PC-9 (cell line): ENCODE data around the gene ARHGAP44. TPM values are rescaled to one million over a fixed set of nuclear protein-coding genes. Genes with fewer than 3 reads are reported as not detected.

Source experiments
- BruUV-seq: library from RNA; stranded (reverse); fragments of 400-500 nt; replicated peaks from 2 replicates; lab custom pipeline; 2021; lab: Mats Ljungman, UMichigan
- CTCF ChIA-PET: fragments of 300-600 bp; sonication (Branson Sonifier 250); formaldehyde crosslinking; loops from one replicate; lab custom pipeline; 2022; ENCODE audit warnings: antibody characterized with exemption; lab: Charles Lee
- POLR2A ChIA-PET: fragments of 300-600 bp; sonication (Branson Sonifier 250); formaldehyde crosslinking; loops from one replicate; lab custom pipeline; 2022; ENCODE audit warnings: antibody characterized with exemption; ENCODE audit not compliant: unreplicated experiment; lab: Charles Lee
- DNase-seq, 2 experiments: peaks; one replicate each; pipeline versions ENCODE4 v3.0.0 to v3.0.0-alpha.2; 2015 to 2022; ENCODE audit warnings: mixed read lengths in 1 of 2
- H2AFZ ChIP-seq: fragments of 200-600 bp; sonication (generic); 2 replicates; pipeline ENCODE4 v1.8.1; 2017; ENCODE audit warnings: antibody characterized with exemption
- H3F3A ChIP-seq: fragments of 200-600 bp; sonication (generic); 2 replicates; pipeline ENCODE4 v1.8.1; 2017; ENCODE audit warnings: antibody characterized with exemption, mild to moderate bottlenecking, low read depth; ENCODE audit not compliant: insufficient read depth
- H3K27ac ChIP-seq: fragments of 200-600 bp; sonication (generic); 2 replicates; pipeline ENCODE4 v1.6.1; 2016; ENCODE audit warnings: mixed run types
- H3K27me3 ChIP-seq: fragments of 200-600 bp; sonication (generic); 2 replicates; pipeline ENCODE4 v1.6.1; 2016; ENCODE audit warnings: low read depth, mixed run types; ENCODE audit not compliant: insufficient read depth
- H3K36me3 ChIP-seq: fragments of 200-600 bp; sonication (generic); 2 replicates; pipeline ENCODE4 v1.6.1; 2016; ENCODE audit warnings: low read depth, mixed run types
- H3K4me1 ChIP-seq: fragments of 200-600 bp; sonication (generic); replicated peaks from 2 replicates; pipeline ENCODE4 v1.6.1; 2016; ENCODE audit warnings: mixed run types; ENCODE audit not compliant: insufficient read depth
- H3K4me2 ChIP-seq: fragments of 200-600 bp; sonication (generic); 2 replicates; pipeline ENCODE4 v1.6.1; 2017; ENCODE audit warnings: mixed run types
- H3K4me3 ChIP-seq: fragments of 200-600 bp; sonication (generic); 2 replicates; pipeline ENCODE4 v1.6.1; 2016; ENCODE audit warnings: mixed run types
- H3K79me2 ChIP-seq: fragments of 200-600 bp; sonication (generic); 2 replicates; pipeline ENCODE4 v1.6.1; 2017; ENCODE audit warnings: low read depth, mixed run types
- H3K9me2 ChIP-seq: fragments of 200-600 bp; sonication (generic); 2 replicates; pipeline ENCODE4 v1.8.1; 2017; ENCODE audit warnings: mild to moderate bottlenecking; ENCODE audit not compliant: insufficient read depth
- H3K9me3 ChIP-seq: fragments of 200-600 bp; sonication (generic); 2 replicates; pipeline ENCODE4 v1.8.1; 2016; ENCODE audit warnings: low read depth; ENCODE audit not compliant: insufficient read depth
- H4K20me1 ChIP-seq: fragments of 200-600 bp; sonication (generic); 2 replicates; pipeline ENCODE4 v1.8.1; 2017; ENCODE audit not compliant: insufficient read depth
- EZH2 ChIP-seq: fragments of 200-600 bp; sonication (generic); IDR thresholded peaks from 2 replicates; pipeline ENCODE4 v1.8.0; 2017; ENCODE audit warnings: antibody characterized with exemption, low read depth
- intact Hi-C: fragments of 100-400 bp; cut with micrococcal nuclease; formaldehyde crosslinking; loops from one replicate; pipeline ENCODE4 v1.10.0; 2022; ENCODE audit not compliant: unreplicated experiment
- total RNA-seq: library from RNA; stranded (reverse); gene quantifications from 2 replicates; pipeline ENCODE4 v1.2.3, GENCODE V29; 2021
- TF ChIP-seq, protein P1 (sequence below): fragments of 200-600 bp; sonication (generic); conservative IDR thresholded peaks from 2 replicates; pipeline ENCODE4 v1.6.1; 2017; ENCODE audit warnings: mixed run types, antibody characterized with exemption, mild to moderate bottlenecking, moderate library complexity

ARHGAP44 gene
- total RNA-seq, 1 experiment from 2014 or later = not detected

DNA sequence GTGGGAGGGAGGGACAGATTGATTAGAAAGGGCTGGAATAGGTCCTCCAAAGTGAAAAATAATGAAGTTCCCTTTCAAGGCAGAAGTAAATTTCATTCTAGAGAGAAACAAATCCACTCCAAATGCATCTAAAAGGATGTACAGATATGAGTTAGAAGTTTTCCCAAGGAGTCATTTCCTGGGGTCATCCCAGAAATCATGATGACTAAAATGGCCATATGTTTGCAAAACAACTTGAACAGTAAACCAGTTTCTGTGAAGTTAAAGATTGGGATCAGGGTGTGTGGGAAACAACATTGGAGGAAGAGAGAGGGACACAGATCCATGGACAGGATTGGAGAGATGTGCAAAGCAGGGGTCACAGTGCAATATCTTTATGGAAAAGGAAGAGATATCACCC is 32.5 kb upstream of the ARHGAP44 start:
- TF ChIP-seq EZH2 = no peak
- TF ChIP-seq, protein P1, sequence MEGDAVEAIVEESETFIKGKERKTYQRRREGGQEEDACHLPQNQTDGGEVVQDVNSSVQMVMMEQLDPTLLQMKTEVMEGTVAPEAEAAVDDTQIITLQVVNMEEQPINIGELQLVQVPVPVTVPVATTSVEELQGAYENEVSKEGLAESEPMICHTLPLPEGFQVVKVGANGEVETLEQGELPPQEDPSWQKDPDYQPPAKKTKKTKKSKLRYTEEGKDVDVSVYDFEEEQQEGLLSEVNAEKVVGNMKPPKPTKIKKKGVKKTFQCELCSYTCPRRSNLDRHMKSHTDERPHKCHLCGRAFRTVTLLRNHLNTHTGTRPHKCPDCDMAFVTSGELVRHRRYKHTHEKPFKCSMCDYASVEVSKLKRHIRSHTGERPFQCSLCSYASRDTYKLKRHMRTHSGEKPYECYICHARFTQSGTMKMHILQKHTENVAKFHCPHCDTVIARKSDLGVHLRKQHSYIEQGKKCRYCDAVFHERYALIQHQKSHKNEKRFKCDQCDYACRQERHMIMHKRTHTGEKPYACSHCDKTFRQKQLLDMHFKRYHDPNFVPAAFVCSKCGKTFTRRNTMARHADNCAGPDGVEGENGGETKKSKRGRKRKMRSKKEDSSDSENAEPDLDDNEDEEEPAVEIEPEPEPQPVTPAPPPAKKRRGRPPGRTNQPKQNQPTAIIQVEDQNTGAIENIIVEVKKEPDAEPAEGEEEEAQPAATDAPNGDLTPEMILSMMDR = no peak
- Histone ChIP-seq H3F3A (no peaks in the 10 kb centered on the region), H3K27me3 (peaks cover 12% of the 10 kb centered on the region; the same call in 1 of the 2 replicates), H3K9me3 (no peaks in the 10 kb centered on the region), H3K9me2 (no peaks in the 10 kb centered on the region), H2AFZ (no peak overlapping the region), H3K27ac (no peak overlapping the region), H4K20me1 (no peaks in the 10 kb centered on the region), H3K4me1 (no peaks in the 10 kb centered on the region), H3K36me3 (no peaks in the 10 kb centered on the region), H3K4me2 (no peak overlapping the region), H3K79me2 (no peaks in the 10 kb centered on the region), H3K4me3 (no peak overlapping the region)
- no TSS peak for BruUV-seq
- no peak for DNase-seq
- POLR2A ChIA-PET = no interaction called here
- intact Hi-C loops = no loop called here
- CTCF ChIA-PET = no interaction called here

DNA sequence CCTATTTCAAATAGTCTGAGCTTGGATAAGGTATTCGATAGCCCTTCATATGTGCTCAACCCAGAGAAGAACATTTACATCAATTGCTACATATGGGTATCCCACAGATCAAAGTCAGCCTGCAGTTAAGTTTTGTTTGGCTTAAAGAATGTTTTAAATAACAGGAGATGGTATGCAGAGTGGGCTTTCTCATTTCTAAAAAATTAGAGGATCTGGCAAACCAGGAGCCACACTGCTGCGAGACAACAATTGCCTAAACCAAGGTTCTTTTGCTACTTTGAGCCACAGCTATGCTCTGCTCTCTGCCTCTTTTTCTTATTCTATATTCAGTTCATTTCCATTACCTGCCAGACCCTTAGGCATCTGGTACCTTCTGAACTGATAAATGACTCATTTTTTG is 30.2 kb upstream of the ARHGAP44 start:
- ChIA-PET CTCF (no interaction called here), POLR2A (no interaction called here)
- H3K9me2 ChIP-seq = no peaks in the 10 kb centered on the region
- TF ChIP-seq, protein P1 = no peak
- no peak for TF ChIP-seq EZH2
- no TSS peak for BruUV-seq
- no peaks in the 10 kb centered on the region for H3K9me3 ChIP-seq
- no peaks in the 10 kb centered on the region for H3K4me1 ChIP-seq
- H3K4me3 ChIP-seq = no peak overlapping the region
- no peak overlapping the region for H3K4me2 ChIP-seq
- no peaks in the 10 kb centered on the region for H3F3A ChIP-seq
- H2AFZ ChIP-seq = no peak overlapping the region
- intact Hi-C loops = no loop called here
- H3K27me3 ChIP-seq = peaks cover 7% of the 10 kb centered on the region; the same call in 1 of the 2 replicates
- no peaks in the 10 kb centered on the region for H4K20me1 ChIP-seq
- no peaks in the 10 kb centered on the region for H3K79me2 ChIP-seq
- H3K27ac ChIP-seq = no peak overlapping the region
- no peaks in the 10 kb centered on the region for H3K36me3 ChIP-seq
- DNase-seq = no peak

DNA sequence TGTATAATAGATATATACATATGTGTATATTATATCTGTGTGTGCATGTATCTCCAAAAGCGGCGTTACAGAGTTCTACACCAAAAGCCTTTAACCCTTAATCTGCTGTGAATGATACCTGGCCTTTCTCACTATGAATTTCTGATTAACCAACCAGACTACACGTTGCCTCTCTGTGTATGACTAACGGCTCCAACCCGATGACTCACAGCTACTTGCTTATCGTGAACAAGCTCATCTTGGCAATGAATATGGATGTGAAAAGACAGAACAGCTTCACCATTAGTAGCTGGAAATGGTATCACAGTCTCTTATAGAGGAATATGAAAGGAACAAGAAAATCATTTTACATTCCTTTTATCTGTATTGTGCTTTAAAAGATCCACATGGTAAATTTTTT is 23.8 kb upstream of the ARHGAP44 start:
- intact Hi-C loops = no loop called here
- Histone ChIP-seq H3K4me3 (no peak overlapping the region), H3K79me2 (no peaks in the 10 kb centered on the region), H3K4me2 (no peak overlapping the region), H3K36me3 (no peaks in the 10 kb centered on the region), H3K9me3 (no peaks in the 10 kb centered on the region), H3K27ac (no peak overlapping the region), H3K4me1 (no peaks in the 10 kb centered on the region), H3F3A (no peaks in the 10 kb centered on the region), H3K27me3 (peaks cover 6% of the 10 kb centered on the region; the same call in 1 of the 2 replicates), H3K9me2 (no peaks in the 10 kb centered on the region), H4K20me1 (no peaks in the 10 kb centered on the region), H2AFZ (no peak overlapping the region)
- no peak for DNase-seq
- TF ChIP-seq, protein P1 = no peak
- no peak for TF ChIP-seq EZH2
- POLR2A ChIA-PET = no interaction called here
- no TSS peak for BruUV-seq
- CTCF ChIA-PET = no interaction called here
